Measurements from ENCODE around the gene TNS1.

Gene TNS1

GRCh38 chr2:217845301-217845700 lies 157.5 kb downstream of the TNS1 start:
- no peak overlapping the region for H3K4me3 ChIP-seq (ENCODE audit: low read depth, low read length)
- TF ChIP-seq CTCF (IDR thresholded peaks at IDR 0.05; ENCODE audit: insufficient read depth, low read depth, low read length, missing control alignments) = no peak
- DNase-seq (ENCODE audit: low read depth) = no peak

GRCh38 chr2:217844696-217845095 lies 158.1 kb downstream of the TNS1 start:
- no peak for TF ChIP-seq CTCF (IDR thresholded peaks at IDR 0.05; ENCODE audit: insufficient read depth, low read depth, low read length, missing control alignments)
- no peak for DNase-seq (ENCODE audit: low read depth)
- no peak overlapping the region for H3K4me3 ChIP-seq (ENCODE audit: low read depth, low read length)

- no peak overlapping the region for H3K4me3 ChIP-seq (ENCODE audit: low read depth, low read length)
- no peak for TF ChIP-seq CTCF (IDR thresholded peaks at IDR 0.05; ENCODE audit: insufficient read depth, low read depth, low read length, missing control alignments)
- DNase-seq (ENCODE audit: low read depth) = no peak
These were observed 159.5 kb downstream of the TNS1 start for GRCh38 chr2:217843324-217843723.

GRCh38 chr2:217842017-217842416 lies 160.8 kb downstream of the TNS1 start:
- no peak overlapping the region for H3K4me3 ChIP-seq (ENCODE audit: low read depth, low read length)
- DNase-seq (ENCODE audit: low read depth) = no peak
- TF ChIP-seq CTCF (IDR thresholded peaks at IDR 0.05; ENCODE audit: insufficient read depth, low read depth, low read length, missing control alignments) = no peak

- no peak for TF ChIP-seq CTCF (IDR thresholded peaks at IDR 0.05; ENCODE audit: insufficient read depth, low read depth, low read length, missing control alignments)
- H3K4me3 ChIP-seq (ENCODE audit: low read depth, low read length) = no peak overlapping the region
- no peak for DNase-seq (ENCODE audit: low read depth)
These were observed 162.3 kb downstream of the TNS1 start for GRCh38 chr2:217840522-217840921.

- no peak for DNase-seq (ENCODE audit: low read depth)
- no peak overlapping the region for H3K4me3 ChIP-seq (ENCODE audit: low read depth, low read length)
- no peak for TF ChIP-seq CTCF (IDR thresholded peaks at IDR 0.05; ENCODE audit: insufficient read depth, low read depth, low read length, missing control alignments)
These were observed 163.1 kb downstream of the TNS1 start for GRCh38 chr2:217839750-217840107.

GRCh38 chr2:217839073-217839749 lies 163.6 kb downstream of the TNS1 start:
- DNase-seq (ENCODE audit: low read depth) = no peak
- no peak for TF ChIP-seq CTCF (IDR thresholded peaks at IDR 0.05; ENCODE audit: insufficient read depth, low read depth, low read length, missing control alignments)
- no peak overlapping the region for H3K4me3 ChIP-seq (ENCODE audit: low read depth, low read length)

Measured in GM12865 (cell line).